ENCODE measurements around the gene TUBGCP6.

GRCh38 chr22:50256258-50256862, 11.5 kb upstream of the TUBGCP6 start:
- no peak for TF ChIP-seq CTCF (IDR thresholded peaks at IDR 0.05)
- no peak for TF ChIP-seq POLR2A (IDR thresholded peaks at IDR 0.05)

Measured in transverse colon (tissue), 3 donors.